Progenitor cell of endocrine pancreas (in vitro differentiated cells): ENCODE results near the gene PABPC3. TPM values are rescaled to one million over a fixed set of nuclear protein-coding genes. Genes with fewer than 3 reads are reported as not detected.

ENCODE experiments used
- DNase-seq: peaks from one replicate; pipeline ENCODE4 v3.0.0; 2021; ENCODE audit warnings: low spot score; ENCODE audit not compliant: unreplicated experiment
- H3K27ac Mint-ChIP-seq: 2 replicates; pipeline ENCODE4 v1.8.0; 2021; ENCODE audit warnings: mild to moderate bottlenecking, moderate library complexity, mixed read lengths
- H3K27me3 Mint-ChIP-seq: 2 replicates; pipeline ENCODE4 v1.8.0; 2021; ENCODE audit warnings: mixed read lengths
- H3K36me3 Mint-ChIP-seq: 2 replicates; pipeline ENCODE4 v1.8.0; 2022; ENCODE audit warnings: mixed read lengths; ENCODE audit not compliant: insufficient read depth
- H3K4me1 Mint-ChIP-seq: 2 replicates; pipeline ENCODE4 v1.8.0; 2021; ENCODE audit warnings: low read depth, mixed read lengths
- H3K4me3 Mint-ChIP-seq: 2 replicates; pipeline ENCODE4 v1.8.0; 2021; ENCODE audit warnings: low read depth, mild to moderate bottlenecking, moderate library complexity, mixed read lengths
- H3K9me3 Mint-ChIP-seq: 2 replicates; pipeline ENCODE4 v1.8.0; 2021; ENCODE audit warnings: low read depth, mixed read lengths
- CTCF ChIP-seq: fragments of 200-600 bp; sonication (generic); IDR thresholded peaks from one replicate; pipeline ENCODE4 v1.5.0; 2021; ENCODE audit warnings: antibody characterized with exemption, mild to moderate bottlenecking; ENCODE audit not compliant: unreplicated experiment
- total RNA-seq: library from RNA; stranded (reverse); gene quantifications from 2 replicates; pipeline ENCODE4 v1.2.1, GENCODE V29; 2021

The PABPC3 gene
- total RNA-seq, 1 donor from 2014 or later, result 0.26 TPM

- DNase-seq, result no peak
- H3K4me3 Mint-ChIP-seq, result no peak overlapping the region
- peaks cover 3% of the 10 kb centered on the region for H3K9me3 Mint-ChIP-seq
- H3K36me3 Mint-ChIP-seq, result no peaks in the 10 kb centered on the region
- peaks cover 47% of the 10 kb centered on the region for H3K27me3 Mint-ChIP-seq
- no peak for TF ChIP-seq CTCF
- H3K4me1 Mint-ChIP-seq, result no peaks in the 10 kb centered on the region
- H3K27ac Mint-ChIP-seq, result no peak overlapping the region
Observed at GRCh38 chr13:25135896-25136295, 40.0 kb downstream of the PABPC3 start.

GRCh38 chr13:25136880-25137787, 41.2 kb downstream of the PABPC3 start:
- Mint-ChIP-seq H3K4me3 (no peak overlapping the region), H3K9me3 (peaks cover 3% of the 10 kb centered on the region), H3K27me3 (peaks cover 48% of the 10 kb centered on the region), H3K27ac (no peak overlapping the region), H3K4me1 (no peaks in the 10 kb centered on the region), H3K36me3 (no peaks in the 10 kb centered on the region)
- no peak for TF ChIP-seq CTCF
- DNase-seq, result no peak

GRCh38 chr13:25137788-25138115, 41.8 kb downstream of the PABPC3 start:
- Mint-ChIP-seq H3K27ac (no peak overlapping the region), H3K4me3 (no peak overlapping the region), H3K27me3 (peaks cover 46% of the 10 kb centered on the region), H3K9me3 (peaks cover 3% of the 10 kb centered on the region), H3K4me1 (no peaks in the 10 kb centered on the region), H3K36me3 (no peaks in the 10 kb centered on the region)
- DNase-seq, result no peak
- TF ChIP-seq CTCF, result no peak

GRCh38 chr13:25141042-25141441, 45.1 kb downstream of the PABPC3 start:
- H3K36me3 Mint-ChIP-seq, result no peaks in the 10 kb centered on the region
- DNase-seq, result no peak
- H3K4me1 Mint-ChIP-seq, result no peaks in the 10 kb centered on the region
- peaks cover 28% of the 10 kb centered on the region for H3K27me3 Mint-ChIP-seq
- TF ChIP-seq CTCF, result no peak
- no peaks in the 10 kb centered on the region for H3K9me3 Mint-ChIP-seq
- H3K27ac Mint-ChIP-seq, result no peak overlapping the region
- no peak overlapping the region for H3K4me3 Mint-ChIP-seq

GRCh38 chr13:25143706-25144105, 47.8 kb downstream of the PABPC3 start:
- DNase-seq, result no peak
- H3K27me3 Mint-ChIP-seq, result peaks cover 5% of the 10 kb centered on the region
- no peak for TF ChIP-seq CTCF
- no peak overlapping the region for H3K4me3 Mint-ChIP-seq
- H3K36me3 Mint-ChIP-seq, result no peaks in the 10 kb centered on the region
- H3K4me1 Mint-ChIP-seq, result no peaks in the 10 kb centered on the region
- peaks cover 9% of the 10 kb centered on the region for H3K9me3 Mint-ChIP-seq
- H3K27ac Mint-ChIP-seq, result no peak overlapping the region
